ENCODE results near the gene AQP12A. TPM values are rescaled to one million over a fixed set of nuclear protein-coding genes. Genes with fewer than 3 reads are reported as not detected.

AQP12A gene
- total and polyA plus RNA-seq, 2 donors (not counting 1 experiment from before 2014, with no cell fraction given): not detected

DNA sequence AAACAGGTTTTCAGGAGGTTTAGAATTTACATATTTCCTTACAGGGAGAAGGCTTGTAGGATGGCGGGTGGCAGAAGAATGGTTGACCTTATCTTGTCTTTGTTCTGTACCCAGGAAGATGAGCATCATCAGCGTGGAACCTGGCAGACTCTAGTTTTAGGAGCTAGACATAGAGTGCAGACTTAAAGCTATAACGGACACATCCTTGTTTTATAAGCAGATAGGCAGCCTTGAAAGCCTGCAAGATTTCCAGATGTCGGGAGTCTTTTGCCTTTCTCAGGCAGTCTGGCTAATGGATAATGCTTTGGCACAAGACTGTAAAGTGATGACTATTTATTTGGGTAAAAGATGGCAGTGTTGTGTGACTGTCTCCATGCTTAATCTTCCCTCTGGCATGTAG lies 20.7 kb upstream of the AQP12A start:
- Histone ChIP-seq H3K79me2 (ENCODE audit: control insufficient read depth, insufficient read depth, low read length) (no peaks in the 10 kb centered on the region), H3K4me1 (ENCODE audit: control insufficient read depth in 2 of 2, insufficient read depth in 2 of 2, low read length in 2 of 2) (no peaks in the 10 kb centered on the region), H3K4me2 (replicated peaks; ENCODE audit: low read depth, low read length, poor library complexity, severe bottlenecking) (no peak overlapping the region), H3K4me3 (ENCODE audit: control extremely low read depth in 1 of 5, extremely low read depth in 1 of 5, insufficient read depth in 1 of 5, low read depth in 2 of 5, low read length in 4 of 5) (no peak overlapping the region), H3K9me3 (ENCODE audit: control extremely low read depth in 1 of 3, control insufficient read depth in 2 of 3, insufficient read depth in 1 of 3, low read length in 2 of 3) (peaks cover 0 to under 1% (median 0%) of the 10 kb centered on the region in 3 donors), H3K9ac (ENCODE audit: low read length) (no peak overlapping the region), H3K36me3 (replicated peaks in 1 of 2; ENCODE audit: control extremely low read depth in 1 of 2, control insufficient read depth in 1 of 2, extremely low read depth in 1 of 2, insufficient read depth in 2 of 2, low read length in 1 of 2) (no peaks in the 10 kb centered on the region), H3K27me3 (replicated peaks in 1 of 4; ENCODE audit: control extremely low read depth in 1 of 4, control insufficient read depth in 3 of 4, insufficient read depth in 4 of 4, low read length in 3 of 4) (peaks cover 0 to 11% (median 0%) of the 10 kb centered on the region in 4 experiments), H2AFZ (ENCODE audit: insufficient read depth, low read depth, low read length, poor library complexity, severe bottlenecking) (no peak overlapping the region), H4K20me1 (ENCODE audit: control insufficient read depth, insufficient read depth, low read length, poor library complexity, severe bottlenecking) (no peaks in the 10 kb centered on the region), H3K27ac (ENCODE audit: low read length in 2 of 2) (no peak overlapping the region)
- intact Hi-C loops (cut with micrococcal nuclease): no loop called here
- ATAC-seq (ENCODE audit: low read depth) (no peak), DNase-seq (no peak)
- WGBS (ENCODE audit: insufficient coverage): 95% methylated on average over 4 of the region's 4 CpGs
- peaks cover 41% of the 10 kb centered on the region for H3K27me3 Mint-ChIP-seq
- ChIA-PET POLR2A (no interaction called here), CTCF (no interaction called here)
- no peaks in the 10 kb centered on the region for H3K4me1 Mint-ChIP-seq
- H3K9me3 Mint-ChIP-seq (ENCODE audit: insufficient read depth): peaks cover 3% of the 10 kb centered on the region
- TF ChIP-seq EZH2 (IDR thresholded peaks at IDR 0.05; ENCODE audit: borderline replicate concordance, insufficient read depth, low read depth, low read length, poor library complexity, severe bottlenecking) (no peak), CTCF (IDR thresholded peaks at IDR 0.05) (no peak)
- H3K27ac Mint-ChIP-seq: no peak overlapping the region
- no peak overlapping the region for H3K4me3 Mint-ChIP-seq

DNA sequence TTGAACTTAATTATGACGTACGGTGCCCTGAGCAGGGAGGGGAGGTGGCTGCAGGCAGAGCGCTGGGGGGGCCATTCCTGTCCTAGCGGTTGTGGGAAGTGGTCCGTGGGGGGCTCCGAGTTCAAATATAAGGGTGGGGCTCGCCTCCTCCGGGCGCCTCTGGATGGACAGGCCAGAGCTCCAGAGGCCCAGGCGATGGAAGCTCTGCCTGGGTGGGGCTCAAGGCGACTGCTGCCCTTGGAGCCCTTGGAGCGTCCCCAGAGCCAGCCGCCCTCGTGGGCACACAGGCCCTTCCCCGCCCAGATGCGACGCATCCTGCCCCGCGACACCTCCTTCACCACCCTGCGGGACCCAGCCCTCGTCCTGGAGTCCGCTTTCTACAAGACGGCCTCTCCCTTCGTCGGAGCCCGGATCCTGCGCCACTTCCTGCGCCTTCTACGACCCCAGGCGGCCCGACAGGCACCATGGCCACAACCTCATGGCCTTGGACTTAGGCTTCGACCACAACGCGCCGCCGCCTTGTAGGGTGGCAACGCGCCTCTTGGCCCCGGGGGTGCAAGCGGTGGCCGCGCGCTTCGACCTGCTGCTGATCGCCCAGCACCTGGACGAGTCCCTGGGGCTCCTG lies 19.5 kb upstream of the AQP12A start:
- H3K9me3 ChIP-seq (ENCODE audit: control extremely low read depth in 1 of 3, control insufficient read depth in 2 of 3, insufficient read depth in 1 of 3, low read length in 2 of 3): no peaks in the 10 kb centered on the region
- H3K27ac ChIP-seq (ENCODE audit: low read length in 2 of 2): no peak overlapping the region
- H3K36me3 ChIP-seq (replicated peaks in 1 of 2; ENCODE audit: control extremely low read depth in 1 of 2, control insufficient read depth in 1 of 2, extremely low read depth in 1 of 2, insufficient read depth in 2 of 2, low read length in 1 of 2): no peaks in the 10 kb centered on the region
- ChIA-PET POLR2A (no interaction called here), CTCF (no interaction called here)
- H3K27me3 ChIP-seq (replicated peaks in 1 of 4; ENCODE audit: control extremely low read depth in 1 of 4, control insufficient read depth in 3 of 4, insufficient read depth in 4 of 4, low read length in 3 of 4): peaks cover 0 to under 1% (median 0%) of the 10 kb centered on the region in 4 experiments
- H3K9ac ChIP-seq (ENCODE audit: low read length): no peak overlapping the region
- no peak overlapping the region for H2AFZ ChIP-seq (ENCODE audit: insufficient read depth, low read depth, low read length, poor library complexity, severe bottlenecking)
- no peak overlapping the region for H3K4me3 Mint-ChIP-seq
- no peak overlapping the region for H3K4me2 ChIP-seq (replicated peaks; ENCODE audit: low read depth, low read length, poor library complexity, severe bottlenecking)
- H3K4me3 ChIP-seq (ENCODE audit: control extremely low read depth in 1 of 5, extremely low read depth in 1 of 5, insufficient read depth in 1 of 5, low read depth in 2 of 5, low read length in 4 of 5): no peak overlapping the region
- H3K9me3 Mint-ChIP-seq (ENCODE audit: insufficient read depth): no peaks in the 10 kb centered on the region
- no peaks in the 10 kb centered on the region for H3K4me1 Mint-ChIP-seq
- no peaks in the 10 kb centered on the region for H3K4me1 ChIP-seq (ENCODE audit: control insufficient read depth in 2 of 2, insufficient read depth in 2 of 2, low read length in 2 of 2)
- H4K20me1 ChIP-seq (ENCODE audit: control insufficient read depth, insufficient read depth, low read length, poor library complexity, severe bottlenecking): no peaks in the 10 kb centered on the region
- intact Hi-C loops (cut with micrococcal nuclease): no loop called here
- peaks cover 37% of the 10 kb centered on the region for H3K27me3 Mint-ChIP-seq
- H3K79me2 ChIP-seq (ENCODE audit: control insufficient read depth, insufficient read depth, low read length): no peaks in the 10 kb centered on the region
- no peak overlapping the region for H3K27ac Mint-ChIP-seq
- 59% methylated on average over 40 of the region's 46 CpGs for WGBS (ENCODE audit: insufficient coverage)
- ATAC-seq (ENCODE audit: low read depth): no peak
- TF ChIP-seq CTCF (IDR thresholded peaks at IDR 0.05): no peak
- TF ChIP-seq EZH2 (IDR thresholded peaks at IDR 0.05; ENCODE audit: borderline replicate concordance, insufficient read depth, low read depth, low read length, poor library complexity, severe bottlenecking): no peak
- no peak for DNase-seq
